ENCODE measurements around the gene ERLIN1.

DNA sequence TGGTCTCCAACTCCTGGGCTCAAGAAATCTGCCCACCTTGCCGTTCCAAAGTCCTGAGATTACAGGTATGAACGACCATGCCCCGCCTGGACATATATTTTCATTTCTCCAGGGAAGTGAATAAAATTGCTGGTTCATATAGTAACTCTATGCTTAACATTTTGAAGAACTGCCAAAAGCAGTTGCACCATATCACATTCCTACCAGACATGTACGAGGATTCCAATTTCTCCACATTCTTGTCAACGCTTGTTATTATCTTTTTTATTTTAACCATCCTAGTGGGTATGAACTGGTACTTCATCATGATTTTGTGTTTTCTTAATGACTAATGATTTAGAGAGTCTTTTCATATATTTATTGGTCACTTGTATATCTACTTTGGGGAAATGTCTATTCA, 82.2 kb downstream of the ERLIN1 start:
- TF ChIP-seq, protein P1, sequence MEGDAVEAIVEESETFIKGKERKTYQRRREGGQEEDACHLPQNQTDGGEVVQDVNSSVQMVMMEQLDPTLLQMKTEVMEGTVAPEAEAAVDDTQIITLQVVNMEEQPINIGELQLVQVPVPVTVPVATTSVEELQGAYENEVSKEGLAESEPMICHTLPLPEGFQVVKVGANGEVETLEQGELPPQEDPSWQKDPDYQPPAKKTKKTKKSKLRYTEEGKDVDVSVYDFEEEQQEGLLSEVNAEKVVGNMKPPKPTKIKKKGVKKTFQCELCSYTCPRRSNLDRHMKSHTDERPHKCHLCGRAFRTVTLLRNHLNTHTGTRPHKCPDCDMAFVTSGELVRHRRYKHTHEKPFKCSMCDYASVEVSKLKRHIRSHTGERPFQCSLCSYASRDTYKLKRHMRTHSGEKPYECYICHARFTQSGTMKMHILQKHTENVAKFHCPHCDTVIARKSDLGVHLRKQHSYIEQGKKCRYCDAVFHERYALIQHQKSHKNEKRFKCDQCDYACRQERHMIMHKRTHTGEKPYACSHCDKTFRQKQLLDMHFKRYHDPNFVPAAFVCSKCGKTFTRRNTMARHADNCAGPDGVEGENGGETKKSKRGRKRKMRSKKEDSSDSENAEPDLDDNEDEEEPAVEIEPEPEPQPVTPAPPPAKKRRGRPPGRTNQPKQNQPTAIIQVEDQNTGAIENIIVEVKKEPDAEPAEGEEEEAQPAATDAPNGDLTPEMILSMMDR (conservative IDR thresholded peaks at IDR 0.05; ENCODE audit: low read depth, low read length) = no peak
- no peak for TF ChIP-seq EZH2 (IDR thresholded peaks at IDR 0.05; ENCODE audit: borderline replicate concordance, low read depth, low read length, poor library complexity, severe bottlenecking)
